ENCODE measurements around the gene NUBP2.

GRCh38 chr16:1819611-1820010, 36.9 kb downstream of the NUBP2 start:
- TF ChIP-seq ZNF138 (tag by site-specific recombination; IDR thresholded peaks at IDR 0.05; ENCODE audit: borderline replicate concordance) (no peak), CTCF (tag by site-specific recombination; IDR thresholded peaks at IDR 0.05) (no peak), REST (tag by site-specific recombination; IDR thresholded peaks at IDR 0.05) (no peak), ZNF423 (tag by site-specific recombination; IDR thresholded peaks at IDR 0.05) (no peak), ZNF747 (tag by site-specific recombination; IDR thresholded peaks at IDR 0.05) (no peak), GLI2 (tag by site-specific recombination; IDR thresholded peaks at IDR 0.05; ENCODE audit: borderline replicate concordance, low read depth) (no peak), ZBTB1 (tag by site-specific recombination; IDR thresholded peaks at IDR 0.05) (no peak), RBAK (tag by site-specific recombination; IDR thresholded peaks at IDR 0.05) (no peak), ZNF18 (tag by site-specific recombination; IDR thresholded peaks at IDR 0.05) (no peak), ZNF24 (tag by site-specific recombination; IDR thresholded peaks at IDR 0.05) (no peak)

Measured in HEK293 (cell line).